Loucy (cell line): ENCODE data around the gene PRM1.

ENCODE experiments used
- H2AFZ ChIP-seq: fragments of 200-600 bp; sonication (generic); 2 replicates; pipeline ENCODE4 v1.6.0; 2016; ENCODE audit warnings: antibody characterized with exemption, mild to moderate bottlenecking, low read length, moderate library complexity
- H3F3A ChIP-seq: fragments of 200-600 bp; 2 replicates; pipeline ENCODE4 v1.6.0; 2016; ENCODE audit warnings: antibody characterized with exemption, low read depth, mild to moderate bottlenecking
- H3K27me3 ChIP-seq: fragments of 200-600 bp; sonication (generic); 2 replicates; pipeline ENCODE4 v1.6.1; 2014; ENCODE audit warnings: low read length, mild to moderate bottlenecking; ENCODE audit not compliant: insufficient read depth, poor library complexity, severe bottlenecking
- H3K36me3 ChIP-seq: fragments of 200-600 bp; sonication (generic); 2 replicates; pipeline ENCODE4 v1.6.1; 2016; ENCODE audit warnings: low read length; ENCODE audit not compliant: insufficient read depth
- H3K4me1 ChIP-seq: fragments of 200-600 bp; sonication (generic); 2 replicates; pipeline ENCODE4 v1.5.1; 2014; ENCODE audit warnings: low read length, mild to moderate bottlenecking; ENCODE audit not compliant: insufficient read depth, poor library complexity, severe bottlenecking
- H3K4me2 ChIP-seq: fragments of 200-600 bp; sonication (generic); 2 replicates; pipeline ENCODE4 v1.6.0; 2014; ENCODE audit warnings: antibody characterized with exemption, low read length, low read depth, mild to moderate bottlenecking; ENCODE audit not compliant: poor library complexity, severe bottlenecking
- H3K4me3 ChIP-seq: fragments of 200-600 bp; sonication (generic); 2 replicates; pipeline ENCODE4 v1.5.1; 2014; ENCODE audit warnings: low read length, mild to moderate bottlenecking, mixed read lengths; ENCODE audit not compliant: poor library complexity, severe bottlenecking
- H3K79me2 ChIP-seq: fragments of 200-600 bp; sonication (generic); 2 replicates; pipeline ENCODE4 v1.6.1; 2014; ENCODE audit warnings: low read length; ENCODE audit not compliant: insufficient read depth
- H3K9ac ChIP-seq: fragments of 200-600 bp; sonication (generic); 2 replicates; pipeline ENCODE4 v1.6.0; 2014; ENCODE audit warnings: mild to moderate bottlenecking, low read depth, low read length, moderate library complexity; ENCODE audit not compliant: poor library complexity, severe bottlenecking
- H3K9me2 ChIP-seq: fragments of 200-600 bp; sonication (generic); replicated peaks from 2 replicates; pipeline ENCODE4 v1.6.1; 2016; ENCODE audit warnings: low read depth, low read length, mixed read lengths
- H3K9me3 ChIP-seq: fragments of 200-600 bp; sonication (generic); 2 replicates; pipeline ENCODE4 v1.6.1; 2014; ENCODE audit warnings: mild to moderate bottlenecking, antibody characterized with exemption, low read length, low read depth; ENCODE audit not compliant: insufficient read depth
- H4K20me1 ChIP-seq: fragments of 200-600 bp; sonication (generic); 2 replicates; pipeline ENCODE4 v1.6.0; 2014; ENCODE audit warnings: antibody characterized with exemption, low read length, mild to moderate bottlenecking; ENCODE audit not compliant: insufficient read depth, poor library complexity, severe bottlenecking
- EZH2phosphoT487 ChIP-seq: fragments of 200-600 bp; IDR thresholded peaks from 2 replicates; pipeline ENCODE4 v1.6.1; 2018; ENCODE audit warnings: antibody characterized with exemption, mild to moderate bottlenecking, moderate library complexity, borderline replicate concordance
- TF ChIP-seq, protein P1 (sequence below): fragments of 200-600 bp; sonication (generic); conservative IDR thresholded peaks from 2 replicates; pipeline ENCODE4 v1.5.1; 2014; ENCODE audit warnings: mild to moderate bottlenecking, antibody characterized with exemption, low read length

Gene PRM1

DNA sequence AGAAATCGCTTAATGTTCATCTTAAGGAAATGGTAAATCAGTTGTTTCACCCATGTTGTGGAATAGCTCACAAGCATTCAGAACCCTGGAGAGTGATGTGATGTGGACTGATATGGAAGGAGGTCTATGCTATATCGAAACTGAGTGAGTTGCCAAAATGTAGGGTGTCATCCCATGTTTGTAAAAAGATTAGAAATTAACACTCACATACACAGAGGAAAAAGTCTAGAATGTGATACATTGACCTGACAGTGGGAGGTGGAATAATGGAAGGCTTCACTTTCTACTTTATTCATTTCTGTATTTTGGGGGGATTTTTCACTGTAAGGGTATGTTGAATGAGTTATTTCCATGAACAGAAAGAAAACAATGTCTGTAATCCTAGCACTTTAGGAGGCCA, 4.7 kb upstream of the PRM1 start:
- Histone ChIP-seq H3K9me3 (no peaks in the 10 kb centered on the region), H3K4me2 (no peak overlapping the region), H3K79me2 (no peaks in the 10 kb centered on the region), H2AFZ (no peak overlapping the region), H3F3A (no peaks in the 10 kb centered on the region), H4K20me1 (no peaks in the 10 kb centered on the region), H3K36me3 (no peaks in the 10 kb centered on the region), H3K9ac (no peak overlapping the region), H3K27me3 (no peaks in the 10 kb centered on the region), H3K4me1 (no peaks in the 10 kb centered on the region), H3K4me3 (no peak overlapping the region), H3K9me2 (no peaks in the 10 kb centered on the region)
- TF ChIP-seq, protein P1, sequence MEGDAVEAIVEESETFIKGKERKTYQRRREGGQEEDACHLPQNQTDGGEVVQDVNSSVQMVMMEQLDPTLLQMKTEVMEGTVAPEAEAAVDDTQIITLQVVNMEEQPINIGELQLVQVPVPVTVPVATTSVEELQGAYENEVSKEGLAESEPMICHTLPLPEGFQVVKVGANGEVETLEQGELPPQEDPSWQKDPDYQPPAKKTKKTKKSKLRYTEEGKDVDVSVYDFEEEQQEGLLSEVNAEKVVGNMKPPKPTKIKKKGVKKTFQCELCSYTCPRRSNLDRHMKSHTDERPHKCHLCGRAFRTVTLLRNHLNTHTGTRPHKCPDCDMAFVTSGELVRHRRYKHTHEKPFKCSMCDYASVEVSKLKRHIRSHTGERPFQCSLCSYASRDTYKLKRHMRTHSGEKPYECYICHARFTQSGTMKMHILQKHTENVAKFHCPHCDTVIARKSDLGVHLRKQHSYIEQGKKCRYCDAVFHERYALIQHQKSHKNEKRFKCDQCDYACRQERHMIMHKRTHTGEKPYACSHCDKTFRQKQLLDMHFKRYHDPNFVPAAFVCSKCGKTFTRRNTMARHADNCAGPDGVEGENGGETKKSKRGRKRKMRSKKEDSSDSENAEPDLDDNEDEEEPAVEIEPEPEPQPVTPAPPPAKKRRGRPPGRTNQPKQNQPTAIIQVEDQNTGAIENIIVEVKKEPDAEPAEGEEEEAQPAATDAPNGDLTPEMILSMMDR = no peak
- no peak for TF ChIP-seq EZH2phosphoT487

DNA sequence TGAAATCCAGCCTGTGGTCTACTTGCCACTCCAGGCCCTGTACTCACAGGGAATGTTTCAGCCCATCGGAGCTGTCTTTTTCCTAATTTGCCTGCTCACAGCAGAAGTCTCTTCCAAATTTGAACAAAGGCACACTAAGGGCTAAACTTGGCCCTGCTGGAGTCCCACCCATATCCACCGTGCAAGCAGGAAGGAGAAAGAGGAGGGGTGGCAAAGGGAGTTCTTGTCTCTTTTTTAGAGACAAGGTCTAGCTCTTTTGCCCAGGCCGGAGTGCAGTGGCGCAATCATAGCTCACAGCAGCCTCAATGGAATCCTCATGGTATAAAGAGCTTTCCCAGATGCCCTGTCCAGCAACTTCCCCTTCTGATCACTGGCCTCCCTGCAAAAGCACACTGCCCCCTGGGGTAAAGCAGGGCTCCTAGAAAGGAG, 2.7 kb upstream of the PRM1 start:
- no peak overlapping the region for H3K9ac ChIP-seq
- no peaks in the 10 kb centered on the region for H4K20me1 ChIP-seq
- TF ChIP-seq EZH2phosphoT487 = no peak
- TF ChIP-seq, protein P1 = no peak
- no peaks in the 10 kb centered on the region for H3K4me1 ChIP-seq
- no peak overlapping the region for H3K4me2 ChIP-seq
- no peaks in the 10 kb centered on the region for H3K79me2 ChIP-seq
- no peak overlapping the region for H3K4me3 ChIP-seq
- H3K36me3 ChIP-seq = no peaks in the 10 kb centered on the region
- no peaks in the 10 kb centered on the region for H3F3A ChIP-seq
- no peaks in the 10 kb centered on the region for H3K27me3 ChIP-seq
- no peaks in the 10 kb centered on the region for H3K9me2 ChIP-seq
- H2AFZ ChIP-seq = no peak overlapping the region
- no peaks in the 10 kb centered on the region for H3K9me3 ChIP-seq

DNA sequence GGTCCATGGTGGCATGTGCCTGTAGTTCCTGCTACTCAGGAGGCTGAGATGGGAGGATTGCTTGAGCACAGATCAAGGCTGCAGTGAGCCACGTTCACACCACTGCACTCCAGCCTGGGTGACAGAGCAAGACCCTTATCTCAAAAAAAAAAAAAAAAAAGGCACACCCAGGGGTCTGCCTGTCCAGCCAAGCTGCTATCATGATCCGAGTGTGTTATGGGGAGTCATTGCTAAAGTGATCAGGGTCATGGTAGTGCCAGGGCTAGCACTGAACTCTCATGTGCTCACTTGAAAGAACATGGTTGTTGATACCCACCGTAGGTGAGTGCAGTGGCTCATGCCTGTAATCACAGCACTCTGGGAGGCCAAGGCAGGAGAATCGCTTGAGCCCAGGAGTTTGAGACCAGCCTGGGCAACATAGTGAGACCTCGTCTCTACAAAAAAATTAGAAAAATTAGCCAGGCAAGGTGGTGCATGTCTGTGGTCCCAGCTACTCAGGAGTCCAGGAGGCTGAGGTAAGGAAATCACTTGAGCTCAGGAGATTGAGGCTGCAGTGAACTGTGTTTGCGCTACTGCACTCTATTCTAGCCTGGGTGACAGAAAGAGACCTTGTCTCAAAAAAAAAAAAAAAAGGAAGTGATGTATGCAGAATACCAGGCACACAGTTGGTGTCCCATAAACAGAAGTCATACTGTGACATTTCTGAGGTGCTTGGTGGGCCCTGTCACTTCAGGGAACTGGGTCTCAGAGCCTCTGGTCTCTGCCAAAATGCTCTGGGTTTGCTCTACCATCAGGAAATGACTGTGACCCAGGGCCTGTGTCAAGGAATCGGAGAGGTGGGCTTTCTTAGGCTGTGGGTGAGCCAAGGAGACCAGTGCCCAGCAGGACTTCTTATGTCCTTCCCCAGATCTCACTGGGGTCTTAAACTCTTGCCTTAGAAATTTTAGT, 2.2 kb downstream of the PRM1 start:
- Histone ChIP-seq H3K36me3 (no peaks in the 10 kb centered on the region), H3K4me2 (no peak overlapping the region), H3K79me2 (no peaks in the 10 kb centered on the region), H3K27me3 (no peaks in the 10 kb centered on the region), H3K9me2 (no peaks in the 10 kb centered on the region), H4K20me1 (no peaks in the 10 kb centered on the region), H2AFZ (no peak overlapping the region), H3K9ac (no peak overlapping the region), H3K9me3 (no peaks in the 10 kb centered on the region), H3K4me3 (no peak overlapping the region), H3K4me1 (no peaks in the 10 kb centered on the region), H3F3A (no peaks in the 10 kb centered on the region)
- no peak for TF ChIP-seq EZH2phosphoT487
- TF ChIP-seq, protein P1 = no peak
